GM10266 (cell line): ENCODE data around the gene TRPV6.

Source experiments
- DNase-seq: peaks from one replicate; pipeline ENCODE4 v3.0.0; 2012; ENCODE audit errors: extremely low spot score
- TF ChIP-seq, protein P1 (sequence below): IDR thresholded peaks from 2 replicates; pipeline ENCODE4 v1.5.1; 2012; ENCODE audit warnings: mild to moderate bottlenecking, low read depth; ENCODE audit not compliant: control insufficient read depth, insufficient read depth; ENCODE audit errors: missing control alignments

TRPV6 gene

DNA sequence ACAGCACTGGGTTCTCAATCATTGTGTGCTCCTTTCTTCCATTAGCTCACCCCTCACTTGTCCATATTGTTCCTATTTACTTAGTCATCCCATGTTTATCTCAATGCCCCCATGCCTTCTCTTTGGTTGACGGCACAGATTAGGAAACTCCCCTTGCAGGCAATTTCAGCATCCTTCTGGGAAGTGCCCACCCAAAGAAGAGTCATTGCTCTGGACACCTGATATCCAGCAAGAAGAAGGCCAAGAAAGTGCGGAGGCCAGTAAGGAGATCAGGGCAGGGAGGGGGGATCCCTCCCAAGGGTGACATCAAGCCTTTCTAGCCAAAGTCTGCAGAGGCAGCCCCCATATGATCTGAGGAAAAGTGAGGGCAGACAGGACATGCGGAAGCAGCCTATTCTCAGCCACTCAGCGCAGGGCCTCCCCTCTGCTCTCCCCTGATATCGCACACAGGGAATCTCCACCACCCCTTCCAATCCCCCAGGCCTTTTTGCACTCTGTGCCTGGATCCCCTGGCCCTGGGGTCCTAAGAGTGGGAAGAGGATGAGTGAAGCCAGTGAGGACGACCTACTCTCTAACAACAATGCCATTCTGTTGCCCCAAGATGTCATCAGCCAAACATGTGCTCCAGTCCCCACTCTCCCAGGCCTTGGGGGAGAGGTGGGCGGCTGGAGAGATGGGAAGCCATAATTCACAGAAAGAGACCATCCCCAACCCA lies 1.8 kb downstream of the TRPV6 start:
- TF ChIP-seq, protein P1, sequence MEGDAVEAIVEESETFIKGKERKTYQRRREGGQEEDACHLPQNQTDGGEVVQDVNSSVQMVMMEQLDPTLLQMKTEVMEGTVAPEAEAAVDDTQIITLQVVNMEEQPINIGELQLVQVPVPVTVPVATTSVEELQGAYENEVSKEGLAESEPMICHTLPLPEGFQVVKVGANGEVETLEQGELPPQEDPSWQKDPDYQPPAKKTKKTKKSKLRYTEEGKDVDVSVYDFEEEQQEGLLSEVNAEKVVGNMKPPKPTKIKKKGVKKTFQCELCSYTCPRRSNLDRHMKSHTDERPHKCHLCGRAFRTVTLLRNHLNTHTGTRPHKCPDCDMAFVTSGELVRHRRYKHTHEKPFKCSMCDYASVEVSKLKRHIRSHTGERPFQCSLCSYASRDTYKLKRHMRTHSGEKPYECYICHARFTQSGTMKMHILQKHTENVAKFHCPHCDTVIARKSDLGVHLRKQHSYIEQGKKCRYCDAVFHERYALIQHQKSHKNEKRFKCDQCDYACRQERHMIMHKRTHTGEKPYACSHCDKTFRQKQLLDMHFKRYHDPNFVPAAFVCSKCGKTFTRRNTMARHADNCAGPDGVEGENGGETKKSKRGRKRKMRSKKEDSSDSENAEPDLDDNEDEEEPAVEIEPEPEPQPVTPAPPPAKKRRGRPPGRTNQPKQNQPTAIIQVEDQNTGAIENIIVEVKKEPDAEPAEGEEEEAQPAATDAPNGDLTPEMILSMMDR, result no peak

DNA sequence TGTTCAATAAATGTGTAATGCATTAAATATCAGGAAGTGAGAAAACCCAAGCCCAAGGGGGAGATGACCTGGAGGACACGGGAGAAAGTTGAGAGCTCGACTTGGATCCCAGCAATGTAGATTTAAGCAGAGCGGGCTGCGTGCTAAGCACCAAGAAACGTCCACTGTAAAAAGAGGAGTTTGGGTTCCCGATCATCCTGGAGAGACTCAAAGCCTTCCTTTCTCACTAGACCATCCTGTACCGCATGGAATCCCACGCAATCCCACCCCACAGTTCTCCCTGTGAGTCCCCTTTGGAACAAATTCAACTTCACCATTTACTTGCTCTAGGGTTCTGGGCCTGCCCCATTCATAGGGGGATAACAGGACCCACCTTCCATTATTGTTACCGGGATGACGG lies 2.4 kb downstream of the TRPV6 start:
- TF ChIP-seq, protein P1, result no peak
- no peak for DNase-seq

More for the DNA sequence above, 1.8 kb downstream of the TRPV6 start:
- DNase-seq, result no peak

DNA sequence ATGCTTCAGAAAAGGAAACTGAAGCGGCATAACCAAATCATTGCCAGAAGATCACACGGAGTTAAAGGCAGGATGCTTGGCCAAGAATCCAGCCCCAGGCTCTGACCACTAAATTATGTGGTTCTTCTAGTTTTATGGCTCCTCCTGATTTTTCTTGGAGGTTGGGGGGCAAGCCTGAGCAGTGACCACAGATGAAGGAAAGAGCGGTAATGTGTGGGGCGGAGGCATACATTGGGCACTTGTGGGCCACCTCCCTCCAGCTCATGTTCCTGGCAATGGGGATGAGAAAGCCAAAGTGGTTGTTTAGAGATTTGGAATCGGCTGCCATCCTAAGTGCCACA lies 3.2 kb downstream of the TRPV6 start:
- no peak for DNase-seq
- TF ChIP-seq, protein P1, result no peak

DNA sequence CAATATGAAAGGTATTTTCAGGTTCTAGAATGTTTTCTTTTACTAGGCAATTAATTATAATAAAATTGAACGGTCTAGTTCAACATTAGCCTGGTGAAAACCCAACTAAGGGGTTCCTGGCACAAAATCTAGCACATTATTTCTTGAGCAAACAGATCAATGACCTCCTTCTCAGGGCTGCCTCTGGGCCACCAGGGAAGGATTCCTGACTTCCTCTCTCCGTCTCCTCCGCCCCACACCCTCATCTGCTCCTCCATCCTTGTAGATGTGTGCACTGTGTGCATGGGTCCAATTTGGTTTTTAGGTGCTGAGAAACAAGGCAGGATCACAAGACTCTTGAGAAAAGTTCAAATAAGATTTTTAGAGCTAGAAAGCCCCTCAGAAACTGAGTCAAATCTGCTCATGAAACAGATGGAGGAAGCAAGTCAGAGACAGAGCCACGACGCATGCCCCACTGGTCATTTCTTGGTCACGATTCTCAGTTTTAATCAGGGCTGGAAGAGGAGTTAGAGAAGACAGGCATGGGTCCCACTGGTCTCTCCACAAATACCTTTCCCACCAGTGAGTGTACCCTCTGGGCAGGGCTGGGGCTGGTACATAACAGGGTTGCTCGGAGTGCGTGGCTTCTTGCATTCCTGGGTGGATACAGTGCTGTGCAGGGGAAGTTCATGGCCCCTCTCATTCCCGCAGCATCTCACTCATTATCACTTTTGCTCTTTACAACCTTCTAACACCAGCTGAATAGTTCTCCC lies 3.8 kb downstream of the TRPV6 start:
- TF ChIP-seq, protein P1, result no peak
- DNase-seq, result no peak

DNA sequence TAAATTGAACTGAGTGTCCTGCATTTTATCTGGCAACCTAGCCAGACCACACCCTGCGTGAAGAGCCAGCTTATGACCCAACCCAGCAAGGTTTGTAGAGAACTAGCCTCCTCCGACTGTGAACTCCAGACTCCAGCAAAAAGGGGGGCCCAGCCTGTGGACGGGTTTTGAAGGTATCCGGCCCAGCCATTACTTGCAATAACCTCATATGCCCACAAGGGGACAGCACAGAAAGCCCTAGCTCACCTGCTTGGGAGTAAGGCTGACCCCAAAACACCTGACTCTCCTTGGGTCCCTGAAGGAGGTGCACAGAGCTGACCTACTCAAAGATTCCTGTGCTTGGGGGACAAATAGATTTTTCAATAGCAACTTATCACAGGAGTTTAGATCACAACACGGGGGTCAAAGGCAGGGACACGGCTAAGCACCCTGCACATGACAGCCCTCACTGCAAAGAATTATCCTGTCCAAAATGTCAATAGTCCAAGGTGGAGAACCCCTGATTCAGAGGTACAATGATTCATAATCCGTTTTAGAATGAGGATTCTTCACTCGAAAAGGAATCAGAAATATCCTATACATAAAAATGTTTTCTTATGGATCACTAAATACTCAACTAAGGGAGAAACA lies 4.6 kb downstream of the TRPV6 start:
- DNase-seq, result peak; percentile 74
- TF ChIP-seq, protein P1, result peak; percentile 77

DNA sequence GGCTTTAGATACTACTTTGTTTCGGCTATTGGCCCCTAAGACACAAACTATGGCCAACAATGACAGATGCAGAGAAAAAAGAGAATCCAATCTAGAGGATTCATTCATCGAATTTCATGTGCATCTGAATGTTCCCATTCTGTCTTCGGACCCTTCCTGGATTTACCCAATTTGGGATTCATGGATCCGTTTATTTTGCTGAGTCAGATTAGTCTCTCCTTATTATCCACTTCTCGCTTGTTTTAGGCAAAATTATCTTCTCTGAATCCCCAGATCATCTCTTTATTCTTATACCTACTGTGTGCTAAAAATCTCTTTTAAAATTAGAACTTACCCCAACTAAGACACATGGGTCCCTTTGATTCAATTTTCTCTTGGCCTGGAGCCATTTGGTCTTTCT lies 6.5 kb downstream of the TRPV6 start:
- DNase-seq, result no peak
- TF ChIP-seq, protein P1, result no peak

DNA sequence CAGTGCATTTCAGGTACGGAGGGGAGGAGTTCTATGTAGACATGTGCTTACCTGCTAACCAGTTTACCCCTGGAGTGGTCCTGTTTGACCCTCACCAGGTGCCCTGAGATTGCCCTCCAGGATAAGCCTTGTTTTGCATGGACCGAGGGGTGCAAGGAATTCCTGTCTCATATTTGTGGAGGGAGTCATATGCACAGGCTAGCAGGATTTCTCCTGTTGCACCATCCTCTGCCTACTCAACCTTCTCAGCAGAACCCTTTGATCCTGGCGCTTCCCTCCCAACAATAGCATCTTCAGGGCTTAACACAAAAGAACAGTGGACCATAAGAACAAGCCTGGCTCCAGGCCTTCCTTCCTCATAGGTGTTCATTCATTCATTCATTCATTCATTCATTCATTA lies 7.2 kb downstream of the TRPV6 start:
- TF ChIP-seq, protein P1, result no peak
- no peak for DNase-seq
